ENCODE measurements around the gene MPPED2.

Gene MPPED2

GRCh38 chr11:30496935-30497334, 89.2 kb downstream of the MPPED2 start:
- Mint-ChIP-seq H3K27me3 (no peaks in the 10 kb centered on the region), H3K36me3 (no peaks in the 10 kb centered on the region), H3K9me3 (no peaks in the 10 kb centered on the region), H3K27ac (no peak overlapping the region), H3K4me1 (no peaks in the 10 kb centered on the region), H3K4me3 (no peak overlapping the region)
- CTCF ChIA-PET: no interaction called here
- DNase-seq: no peak

- Mint-ChIP-seq H3K4me1 (no peaks in the 10 kb centered on the region), H3K36me3 (no peaks in the 10 kb centered on the region), H3K4me3 (no peak overlapping the region), H3K27ac (no peak overlapping the region), H3K9me3 (no peaks in the 10 kb centered on the region), H3K27me3 (no peaks in the 10 kb centered on the region)
- DNase-seq: no peak
- CTCF ChIA-PET: no interaction called here
Measured at GRCh38 chr11:30495437-30495836, 90.7 kb downstream of the MPPED2 start.

DNA sequence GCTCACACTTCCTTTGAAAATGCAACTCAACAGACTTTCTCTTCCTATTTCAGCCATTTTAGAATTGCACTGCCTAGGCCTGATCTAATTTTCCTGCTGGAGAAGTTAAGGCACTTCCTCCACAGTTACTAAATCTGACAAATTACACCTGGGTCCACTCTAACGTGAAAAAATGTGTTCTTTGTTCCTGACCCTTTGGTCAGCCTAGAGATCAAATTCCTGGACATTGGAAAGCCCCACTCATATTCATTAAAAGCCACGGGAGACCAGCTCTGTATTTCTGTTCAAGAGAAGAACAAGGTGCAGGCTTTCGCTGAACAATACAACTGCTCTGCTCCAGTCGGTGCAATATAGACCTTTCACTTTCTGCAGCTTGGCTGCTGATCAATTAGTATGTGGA, 96.6 kb downstream of the MPPED2 start:
- H3K27ac Mint-ChIP-seq: no peak overlapping the region
- no peaks in the 10 kb centered on the region for H3K4me1 Mint-ChIP-seq
- no peaks in the 10 kb centered on the region for H3K36me3 Mint-ChIP-seq
- no peaks in the 10 kb centered on the region for H3K9me3 Mint-ChIP-seq
- no peaks in the 10 kb centered on the region for H3K27me3 Mint-ChIP-seq
- CTCF ChIA-PET: no interaction called here
- no peak overlapping the region for H3K4me3 Mint-ChIP-seq
- no peak for DNase-seq

- Mint-ChIP-seq H3K9me3 (no peaks in the 10 kb centered on the region), H3K27ac (no peak overlapping the region), H3K36me3 (no peaks in the 10 kb centered on the region), H3K27me3 (no peaks in the 10 kb centered on the region), H3K4me3 (no peak overlapping the region), H3K4me1 (no peaks in the 10 kb centered on the region)
- no peak for DNase-seq
- CTCF ChIA-PET: no interaction called here
Measured at GRCh38 chr11:30489076-30489475, 97.1 kb downstream of the MPPED2 start.

GRCh38 chr11:30488304-30488998, 97.7 kb downstream of the MPPED2 start:
- Mint-ChIP-seq H3K4me3 (no peak overlapping the region), H3K27ac (no peak overlapping the region), H3K4me1 (no peaks in the 10 kb centered on the region), H3K36me3 (no peaks in the 10 kb centered on the region), H3K9me3 (no peaks in the 10 kb centered on the region), H3K27me3 (no peaks in the 10 kb centered on the region)
- DNase-seq: no peak
- CTCF ChIA-PET: no interaction called here

DNA sequence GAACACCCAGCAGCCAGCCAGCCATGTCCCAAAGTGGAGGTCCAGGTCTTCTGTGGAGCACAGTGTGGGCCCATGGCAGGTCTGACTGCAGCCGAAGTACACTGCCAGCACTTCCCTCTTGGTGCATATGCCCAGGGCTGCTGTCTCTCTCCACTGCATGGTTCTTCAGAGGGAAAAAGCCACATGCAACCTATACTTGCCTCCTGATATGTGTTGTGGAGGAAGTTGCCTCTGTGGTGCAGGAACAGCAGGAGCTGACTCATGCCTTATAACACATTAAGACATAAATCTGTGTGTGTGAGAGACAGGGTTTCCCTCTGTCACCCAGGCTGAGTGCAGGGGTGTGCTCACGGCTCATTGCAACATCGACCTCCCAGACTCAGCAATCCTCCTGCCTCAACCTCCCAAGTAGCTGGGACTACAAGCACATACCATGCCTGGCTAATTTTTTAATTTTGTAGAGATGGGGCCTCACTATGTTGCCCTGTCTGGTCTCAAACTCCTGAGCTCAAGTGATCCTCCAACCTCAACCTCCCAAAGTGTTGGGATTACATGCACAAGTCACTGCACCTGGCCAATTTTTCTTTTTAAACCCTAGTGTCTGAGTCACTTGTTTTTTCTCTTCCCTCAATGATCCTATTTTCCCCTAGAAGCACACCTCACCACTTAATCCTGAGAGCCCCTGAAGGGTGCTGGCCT, 98.8 kb downstream of the MPPED2 start:
- no peak for DNase-seq
- H3K9me3 Mint-ChIP-seq: no peaks in the 10 kb centered on the region
- no peak overlapping the region for H3K27ac Mint-ChIP-seq
- no peak overlapping the region for H3K4me3 Mint-ChIP-seq
- no peaks in the 10 kb centered on the region for H3K36me3 Mint-ChIP-seq
- no peaks in the 10 kb centered on the region for H3K4me1 Mint-ChIP-seq
- CTCF ChIA-PET: no interaction called here
- H3K27me3 Mint-ChIP-seq: no peaks in the 10 kb centered on the region

DNA sequence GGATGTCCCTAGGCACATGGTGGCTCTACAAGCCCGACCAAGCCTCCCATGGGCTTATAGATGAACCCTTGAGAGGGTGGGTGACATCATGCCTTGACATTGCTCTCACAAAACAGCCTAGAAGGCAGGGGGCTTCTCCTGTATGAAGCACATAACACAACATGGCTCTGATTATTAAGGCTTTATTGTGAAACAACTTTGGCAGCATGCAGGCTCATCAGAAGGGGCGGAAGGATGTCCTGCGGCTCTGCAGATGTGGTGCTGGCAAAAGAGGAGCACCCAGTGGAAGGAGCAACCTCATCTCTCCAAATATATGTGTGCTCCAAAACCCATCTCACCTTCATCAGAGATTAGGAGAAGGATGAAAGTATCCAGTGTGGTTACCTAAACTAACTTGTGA, 100.4 kb downstream of the MPPED2 start:
- DNase-seq: no peak
- Mint-ChIP-seq H3K27ac (no peak overlapping the region), H3K27me3 (no peaks in the 10 kb centered on the region), H3K36me3 (no peaks in the 10 kb centered on the region), H3K9me3 (no peaks in the 10 kb centered on the region), H3K4me3 (no peak overlapping the region), H3K4me1 (no peaks in the 10 kb centered on the region)
- CTCF ChIA-PET: no interaction called here

DNA sequence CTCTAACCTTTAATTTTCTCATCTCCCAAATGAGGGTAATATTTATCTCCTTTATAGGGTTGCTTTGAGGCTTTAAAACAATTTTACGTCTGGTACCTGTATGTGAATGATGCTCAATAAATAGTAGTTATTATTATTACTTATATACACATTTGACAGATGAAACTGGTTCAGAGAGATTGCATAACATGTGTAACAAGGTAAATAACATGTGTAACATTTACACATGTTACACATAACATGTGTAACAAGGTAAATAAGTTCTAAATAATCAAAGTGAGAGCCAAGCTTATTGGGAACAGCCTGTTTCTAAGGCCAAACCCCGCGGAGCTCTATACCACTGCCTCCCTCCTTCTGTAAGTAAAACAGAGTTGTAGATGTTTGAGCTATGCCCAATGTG, 100.9 kb downstream of the MPPED2 start:
- H3K4me1 Mint-ChIP-seq: no peaks in the 10 kb centered on the region
- H3K36me3 Mint-ChIP-seq: no peaks in the 10 kb centered on the region
- H3K27me3 Mint-ChIP-seq: no peaks in the 10 kb centered on the region
- CTCF ChIA-PET: no interaction called here
- H3K4me3 Mint-ChIP-seq: no peak overlapping the region
- no peak overlapping the region for H3K27ac Mint-ChIP-seq
- no peaks in the 10 kb centered on the region for H3K9me3 Mint-ChIP-seq
- DNase-seq: no peak

DNA sequence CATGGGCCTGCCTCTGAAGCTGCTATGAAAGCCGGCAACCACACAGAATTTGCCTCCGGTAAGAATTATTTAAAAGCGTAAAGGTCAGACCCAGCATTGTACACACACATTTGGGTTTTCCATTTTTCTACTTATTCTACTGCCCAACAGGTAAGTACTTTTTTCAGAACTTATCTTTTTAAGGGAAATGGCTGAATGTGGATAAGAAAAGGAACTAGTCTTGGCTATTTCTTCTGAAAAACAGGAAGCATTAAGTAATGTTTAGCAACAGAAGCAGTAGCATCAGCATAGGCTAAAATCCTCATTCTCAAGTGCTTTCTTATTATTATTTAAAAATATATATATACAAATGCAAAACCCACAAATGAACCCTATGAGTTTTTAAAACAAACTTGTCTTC, 103.1 kb downstream of the MPPED2 start:
- CTCF ChIA-PET: no interaction called here
- no peak overlapping the region for H3K4me3 Mint-ChIP-seq

DNA sequence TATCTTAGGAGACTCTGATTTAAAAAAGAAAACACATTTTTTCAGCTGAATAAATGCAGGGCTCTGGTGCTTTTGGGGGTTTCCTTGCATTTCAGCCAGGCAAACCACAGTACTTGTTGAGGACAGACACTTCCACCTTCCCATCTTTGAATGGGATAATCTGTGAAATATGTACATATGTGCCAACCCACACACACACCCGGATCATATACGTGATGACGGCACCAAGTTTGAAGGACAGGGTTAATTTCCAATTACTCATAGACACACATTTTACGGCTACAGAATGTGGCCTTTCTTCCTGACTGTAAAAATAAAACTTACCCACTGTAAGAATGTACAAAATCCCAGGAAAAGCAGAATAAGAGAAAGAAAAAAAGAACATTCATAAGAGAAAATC, 104.4 kb downstream of the MPPED2 start:
- H3K36me3 Mint-ChIP-seq: no peaks in the 10 kb centered on the region
- CTCF ChIA-PET: no interaction called here
- no peaks in the 10 kb centered on the region for H3K4me1 Mint-ChIP-seq
- DNase-seq: no peak
- no peaks in the 10 kb centered on the region for H3K27me3 Mint-ChIP-seq
- no peak overlapping the region for H3K4me3 Mint-ChIP-seq
- no peak overlapping the region for H3K27ac Mint-ChIP-seq
- no peaks in the 10 kb centered on the region for H3K9me3 Mint-ChIP-seq

More for the DNA sequence above, 103.1 kb downstream of the MPPED2 start:
- Mint-ChIP-seq H3K27ac (no peak overlapping the region), H3K9me3 (no peaks in the 10 kb centered on the region), H3K36me3 (no peaks in the 10 kb centered on the region), H3K27me3 (no peaks in the 10 kb centered on the region), H3K4me1 (no peaks in the 10 kb centered on the region)
- no peak for DNase-seq

GRCh38 chr11:30481330-30481729, 104.8 kb downstream of the MPPED2 start:
- Mint-ChIP-seq H3K9me3 (no peaks in the 10 kb centered on the region), H3K36me3 (no peaks in the 10 kb centered on the region), H3K27me3 (no peaks in the 10 kb centered on the region), H3K4me3 (no peak overlapping the region), H3K4me1 (no peaks in the 10 kb centered on the region), H3K27ac (no peak overlapping the region)
- no peak for DNase-seq
- CTCF ChIA-PET: no interaction called here

GRCh38 chr11:30479899-30480298, 106.3 kb downstream of the MPPED2 start:
- Mint-ChIP-seq H3K27ac (no peak overlapping the region), H3K4me1 (no peaks in the 10 kb centered on the region), H3K9me3 (no peaks in the 10 kb centered on the region), H3K27me3 (no peaks in the 10 kb centered on the region), H3K4me3 (no peak overlapping the region), H3K36me3 (no peaks in the 10 kb centered on the region)
- CTCF ChIA-PET: interaction anchor here (0.9 kb wide), 1 partner anchor 17 kb away, joined by 3 read pairs; no protein-coding TSS in a partner anchor
- no peak for DNase-seq

DNA sequence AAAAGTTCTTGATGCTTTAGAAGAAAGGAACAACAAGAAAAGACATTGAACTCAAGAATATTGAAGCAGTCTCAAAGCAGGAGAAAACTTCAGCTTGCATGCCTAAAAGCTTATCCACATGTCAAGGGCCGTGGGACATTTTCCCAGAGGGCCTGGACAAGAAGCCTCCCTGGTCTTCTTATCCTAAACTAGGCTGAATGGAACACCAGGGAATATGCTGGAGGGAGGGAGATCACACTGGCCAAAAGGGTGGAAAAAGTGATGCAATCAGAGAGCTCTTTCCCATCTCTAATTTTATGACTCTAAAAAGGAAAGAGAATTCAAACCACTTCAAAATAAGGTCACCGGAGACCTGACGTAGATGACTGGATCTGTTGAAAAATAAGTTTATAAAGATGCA, 107.2 kb downstream of the MPPED2 start:
- H3K4me3 Mint-ChIP-seq: no peak overlapping the region
- no peak for DNase-seq
- no peaks in the 10 kb centered on the region for H3K36me3 Mint-ChIP-seq
- H3K27me3 Mint-ChIP-seq: no peaks in the 10 kb centered on the region
- no peaks in the 10 kb centered on the region for H3K9me3 Mint-ChIP-seq
- H3K27ac Mint-ChIP-seq: no peak overlapping the region
- CTCF ChIA-PET: no interaction called here
- no peaks in the 10 kb centered on the region for H3K4me1 Mint-ChIP-seq

GRCh38 chr11:30477061-30477460, 109.1 kb downstream of the MPPED2 start:
- DNase-seq: no peak
- no peak overlapping the region for H3K27ac Mint-ChIP-seq
- no peaks in the 10 kb centered on the region for H3K27me3 Mint-ChIP-seq
- H3K4me1 Mint-ChIP-seq: no peaks in the 10 kb centered on the region
- no peak overlapping the region for H3K4me3 Mint-ChIP-seq
- no peaks in the 10 kb centered on the region for H3K9me3 Mint-ChIP-seq
- H3K36me3 Mint-ChIP-seq: no peaks in the 10 kb centered on the region
- CTCF ChIA-PET: no interaction called here

DNA sequence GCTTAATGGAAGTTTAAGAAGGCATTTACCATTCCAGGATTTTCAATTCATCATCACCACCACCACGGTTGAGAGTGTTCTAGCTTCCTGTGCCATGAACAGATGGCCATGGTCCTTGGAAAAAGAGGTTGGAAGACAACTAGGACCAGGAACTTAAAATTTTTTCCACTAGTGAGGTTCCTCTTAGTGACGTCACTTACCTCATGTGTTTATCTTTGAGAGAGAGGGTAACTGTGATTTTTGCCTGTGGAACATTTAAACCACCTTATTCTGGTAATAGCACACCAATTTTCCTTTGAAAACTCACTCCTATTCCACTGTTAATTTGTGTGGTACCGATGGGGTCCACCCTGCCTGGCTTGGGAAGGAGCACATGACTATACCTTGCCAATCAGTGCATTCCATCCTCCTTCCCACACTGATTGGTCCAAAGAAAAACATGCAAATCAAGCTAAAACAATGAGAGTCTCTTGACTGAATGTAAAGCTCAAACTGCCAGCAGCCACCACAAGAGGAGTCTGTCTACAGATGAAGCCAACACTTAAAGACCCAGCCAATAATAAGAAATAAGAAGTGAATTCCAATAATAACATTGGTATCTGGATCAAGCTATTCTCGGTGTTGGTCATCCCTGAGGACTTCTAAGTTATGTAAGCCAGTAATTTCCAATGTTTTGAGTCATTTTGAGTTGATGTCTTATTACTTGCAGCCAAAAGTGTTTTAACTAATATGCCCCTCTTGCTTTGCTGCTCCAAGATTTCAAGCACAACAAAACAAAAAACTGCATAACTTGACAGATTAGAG, 111.8 kb downstream of the MPPED2 start:
- Mint-ChIP-seq H3K36me3 (no peaks in the 10 kb centered on the region), H3K4me3 (no peak overlapping the region), H3K27ac (no peak overlapping the region), H3K9me3 (no peaks in the 10 kb centered on the region), H3K4me1 (no peaks in the 10 kb centered on the region), H3K27me3 (no peaks in the 10 kb centered on the region)
- CTCF ChIA-PET: interaction anchor here (0.6 kb wide), 1 partner anchor 366 kb away, joined by 3 read pairs; no protein-coding TSS in a partner anchor
- DNase-seq: no peak

Data from activated naive CD4-positive, alpha-beta T cell treated with anti-CD3 and anti-CD28 coated beads, Interleukin-2, amount 10 ng/mL, durations not matched to agents 7 days and 5 days (primary cell).